GM12878 (cell line): ENCODE results near the gene SLC2A1. TPM values are rescaled to one million over a fixed set of nuclear protein-coding genes. Genes with fewer than 3 reads are reported as not detected.

Experiments
- ATAC-seq: fragments of 200-7000 bp; cut with Tn5 transposase; 3 replicates; pipeline ENCODE4 v1.9.1; 2020; ENCODE audit warnings: mild to moderate bottlenecking, moderate library complexity
- BruUV-seq: library from RNA; stranded (reverse); fragments of 400-500 nt; replicated peaks from 2 replicates; lab custom pipeline; 2021; lab: Mats Ljungman, UMichigan
- CTCF ChIA-PET: fragments of 300-600 bp; sonication (Branson Sonifier 250); formaldehyde crosslinking; extraction: SDS; loops from one replicate; lab custom pipeline; 2021; ENCODE audit warnings: inconsistent platforms; lab: Yijun Ruan, JAX
- POLR2A ChIA-PET: fragments of 350-600 bp; formaldehyde crosslinking; extraction: SDS; loops from one replicate; lab custom pipeline; 2021; ENCODE audit warnings: inconsistent platforms; lab: Charles Lee
- RAD21 ChIA-PET: fragments of 300-600 bp; sonication (Branson Sonifier 250); formaldehyde crosslinking; loops from one replicate; lab custom pipeline; 2023; ENCODE audit warnings: antibody characterized with exemption; ENCODE audit not compliant: unreplicated experiment; lab: Charles Lee
- SMC1A ChIA-PET: fragments of 300-600 bp; sonication (Branson Sonifier 250); formaldehyde crosslinking; loops from one replicate; lab custom pipeline; 2023; ENCODE audit not compliant: unreplicated experiment, uncharacterized antibody; lab: Charles Lee
- DNase-seq: peaks from one replicate; pipeline ENCODE4 v3.0.0-alpha.2; 2011; ENCODE audit warnings: low read depth, low spot score
- FAIRE-seq: peaks from 3 replicates; lab custom pipeline; 2011; peaks lifted over from hg19 to GRCh38; lab: Jason Lieb, UNC
- H2AFZ ChIP-seq: 2 replicates; pipeline ENCODE4 v1.6.0; 2011; ENCODE audit warnings: low read depth, low read length, control low read depth; ENCODE audit not compliant: control insufficient read depth
- H3K27ac ChIP-seq: 2 replicates; pipeline ENCODE4 v1.5.1; 2011; ENCODE audit warnings: control low read depth; ENCODE audit not compliant: control insufficient read depth, insufficient read depth
- H3K27me3 ChIP-seq, 2 experiments: replicated peaks in 1 of 2; 2 replicates each; pipeline versions ENCODE4 v1.6.0 to v1.6.1; 2011; ENCODE audit warnings: low read length in 1 of 2; ENCODE audit not compliant: control insufficient read depth in 2 of 2, insufficient read depth in 2 of 2
- H3K36me3 ChIP-seq, 2 experiments: 2 replicates each; pipeline ENCODE4 v1.5.1; 2011; ENCODE audit warnings: low read length in 1 of 2; ENCODE audit not compliant: control insufficient read depth in 2 of 2, insufficient read depth in 2 of 2
- H3K4me1 ChIP-seq: 2 replicates; pipeline ENCODE4 v1.6.1; 2011; ENCODE audit warnings: mild to moderate bottlenecking, low read length, moderate library complexity, mixed read lengths; ENCODE audit not compliant: control insufficient read depth, insufficient read depth
- H3K4me2 ChIP-seq: 2 replicates; pipeline ENCODE4 v1.6.0; 2011; ENCODE audit warnings: control low read depth; ENCODE audit not compliant: control insufficient read depth, insufficient read depth
- H3K4me3 ChIP-seq: fragments of 200-600 bp; sonication (generic); 2 replicates; pipeline ENCODE4 v1.5.1; 2016
- H3K79me2 ChIP-seq: 2 replicates; pipeline ENCODE4 v1.6.0; 2011; ENCODE audit warnings: low read length; ENCODE audit not compliant: control insufficient read depth, insufficient read depth
- H3K9ac ChIP-seq: 2 replicates; pipeline ENCODE4 v1.8.0; 2011; ENCODE audit warnings: low read length, control low read depth, mixed read lengths; ENCODE audit not compliant: control insufficient read depth, insufficient read depth
- H3K9me3 ChIP-seq: replicated peaks from 3 replicates; pipeline ENCODE4 v1.5.1; 2011; ENCODE audit warnings: mild to moderate bottlenecking, low read length; ENCODE audit not compliant: control insufficient read depth, insufficient read depth
- H4K20me1 ChIP-seq: 2 replicates; pipeline ENCODE4 v1.6.0; 2011; ENCODE audit not compliant: control insufficient read depth, insufficient read depth
- ATF7 ChIP-seq: fragments of 450-650 bp; IDR thresholded peaks from 2 replicates; pipeline ENCODE4 v1.6.1; 2016; ENCODE audit warnings: low read depth, mild to moderate bottlenecking
- BCL3 ChIP-seq: IDR thresholded peaks from 2 replicates; pipeline ENCODE4 v1.6.1; 2011; ENCODE audit warnings: borderline replicate concordance, low read depth, mild to moderate bottlenecking, moderate library complexity, low read length; ENCODE audit not compliant: insufficient read depth, poor library complexity, severe bottlenecking
- BCLAF1 ChIP-seq: fragments of 450-650 bp; IDR thresholded peaks from 2 replicates; pipeline ENCODE4 v1.6.1; 2017; ENCODE audit warnings: antibody characterized with exemption, mild to moderate bottlenecking, moderate library complexity
- CREM ChIP-seq: IDR thresholded peaks from 2 replicates; pipeline ENCODE4 v1.6.1; 2014; ENCODE audit warnings: antibody characterized with exemption, low read depth
- HDAC2 ChIP-seq: fragments of 200-600 bp; sonication (generic); IDR thresholded peaks from 2 replicates; pipeline ENCODE4 v1.6.1; 2017
- MEF2A ChIP-seq: IDR thresholded peaks from 2 replicates; pipeline ENCODE4 v1.6.1; 2011; ENCODE audit warnings: low read depth, mild to moderate bottlenecking, low read length, moderate library complexity; ENCODE audit not compliant: insufficient read depth
- MTA2 ChIP-seq: fragments of 450-650 bp; IDR thresholded peaks from 2 replicates; pipeline ENCODE4 v1.6.1; 2016; ENCODE audit warnings: low read depth, mild to moderate bottlenecking, moderate library complexity
- NR2C2 ChIP-seq: IDR thresholded peaks from 2 replicates; pipeline ENCODE4 v1.6.1; 2011; ENCODE audit warnings: borderline replicate concordance, low read depth; ENCODE audit not compliant: control insufficient read depth, insufficient read length
- PAX5 ChIP-seq: IDR thresholded peaks from 2 replicates; pipeline ENCODE4 v1.6.1; 2011; ENCODE audit warnings: low read depth, low read length, borderline replicate concordance
- POLR2AphosphoS5 ChIP-seq: IDR thresholded peaks from 2 replicates; pipeline ENCODE4 v1.6.1; 2011; ENCODE audit warnings: mild to moderate bottlenecking, low read length, inconsistent platforms
- SKIL ChIP-seq: fragments of 450-650 bp; IDR thresholded peaks from 2 replicates; pipeline ENCODE4 v1.6.1; 2017; ENCODE audit warnings: mild to moderate bottlenecking, low read depth, inconsistent platforms; ENCODE audit not compliant: poor library complexity, severe bottlenecking
- SP1 ChIP-seq: IDR thresholded peaks from one replicate; pipeline ENCODE4 v1.6.1; 2011; ENCODE audit warnings: low read depth, low read length
- STAT1 ChIP-seq: fragments of 450-650 bp; conservative IDR thresholded peaks from 2 replicates; pipeline ENCODE4 v1.6.1; 2014; ENCODE audit warnings: antibody characterized with exemption, mild to moderate bottlenecking
- WRNIP1 ChIP-seq: IDR thresholded peaks from 2 replicates; pipeline ENCODE4 v1.6.1; 2011; ENCODE audit warnings: low read depth, low read length, improper control_type of control experiment, borderline replicate concordance
- WGBS: methylation state at CpG from one replicate; pipeline ENCODE4 v1.1.6; 2016; ENCODE audit warnings: low lambda C conversion rate; ENCODE audit not compliant: insufficient replicate concordance, insufficient coverage; ENCODE audit errors: missing lambda C conversion rate; 5-methylcytosine and 5-hydroxymethylcytosine counted together
- in situ Hi-C: fragments of 300-500 bp; cut with MboI; formaldehyde crosslinking; loops from 9 replicates; pipeline ENCODE4 v1.14.3; 2018; ENCODE audit warnings: mixed read lengths
- intact Hi-C: fragments of 100-400 bp; cut with micrococcal nuclease; formaldehyde crosslinking; loops from one replicate; pipeline ENCODE4 v1.14.2; 2022; ENCODE audit not compliant: unreplicated experiment
- polyA plus RNA-seq, 11 experiments: library from polyadenylated mRNA; depleted of rRNA in 4 of 11; unstranded in 6 of 11; stranded (reverse) in 5 of 11; fragments of >200 nt; fragmentation: Nextera tagmentation in 4 of 11; fragmentation: Illumina TruSeq in 1 of 11; extraction: Ambion mirVana in 4 of 11; extraction: Trizol in 1 of 11; gene quantifications; 1 replicate in 1 of 11; 2 replicates in 10 of 11; pipeline versions ENCODE4 v1.2.1 to v1.2.3, GENCODE V29; 2011 to 2016; ENCODE audit warnings: inconsistent platforms in 2 of 11, missing spikeins in 2 of 11, low read depth in 1 of 11
- total RNA-seq, 4 experiments: library from RNA; depleted of rRNA in 3 of 4; stranded (reverse); fragments of >200 nt in 3 of 4; fragmentation: Illumina TruSeq in 1 of 4; extraction: Trizol in 1 of 4; gene quantifications; 2 replicates each; pipeline versions ENCODE4 v1.2.1 to v1.2.3, GENCODE V29; 2013 to 2021

The SLC2A1 gene
- total and polyA plus RNA-seq, 10 of the 15 experiments (the other 5 are each of a cell fraction or from before 2014, with no cell fraction given): 5.7 to 66.0 (median 44.2) TPM

GRCh38 chr1:42915456-42915855 is 43.2 kb downstream of the SLC2A1 start:
- ChIA-PET RAD21 (interaction anchor here (0.9 to 8.4 kb wide), 3 partner anchors 21 to 499 kb away, joined by 3 to 282 read pairs (median 3); no protein-coding TSS in a partner anchor), POLR2A (no interaction called here), SMC1A (interaction anchor here (0.6 to 17.7 kb wide), 5 partner anchors 12 to 159 kb away, joined by 3 to 602 read pairs (median 3); no protein-coding TSS in a partner anchor)
- no peak for ATAC-seq
- Histone ChIP-seq H3K36me3 (no peaks in the 10 kb centered on the region), H3K4me1 (no peaks in the 10 kb centered on the region), H3K4me2 (no peak overlapping the region), H3K9ac (no peak overlapping the region), H3K4me3 (no peak overlapping the region), H3K27ac (no peak overlapping the region), H2AFZ (no peak overlapping the region)
- intact Hi-C loops (no loop called here), in situ Hi-C loops (no loop called here)
- no TSS peak for BruUV-seq
- DNase-seq: no peak
- WGBS: 50% methylated on average over 3 of the region's 3 CpGs
- FAIRE-seq: no peak
- TF ChIP-seq NR2C2 (no peak), CREM (no peak), WRNIP1 (no peak), BCLAF1 (no peak), MTA2 (no peak), MEF2A (no peak), STAT1 (no peak), HDAC2 (no peak), SKIL (no peak), ATF7 (no peak), PAX5 (no peak), BCL3 (no peak), SP1 (no peak), POLR2AphosphoS5 (no peak)
- TF ChIP-seq, all 136 proteins: peak for 0
- no peaks in the 10 kb centered on the region for H3K79me2 ChIP-seq
- H3K27me3 ChIP-seq: no peaks in the 10 kb centered on the region
- CTCF ChIA-PET: interaction anchor here (0.6 to 10.3 kb wide), 12 partner anchors 8 to 337 kb away, joined by 3 to 383 read pairs (median 4); partner anchors contain the start of gene ZNF691
- no peaks in the 10 kb centered on the region for H4K20me1 ChIP-seq
- H3K9me3 ChIP-seq: peaks cover 7% of the 10 kb centered on the region; the same call in 1 of the 3 replicates
